ENCODE data around the gene RIT1. TPM values are rescaled to one million over a fixed set of nuclear protein-coding genes. Genes with fewer than 3 reads are reported as not detected.

RIT1 gene
- total RNA-seq, 2 donors from 2014 or later: 26.0 to 39.2 TPM

- peaks cover 59% of the 10 kb centered on the region for H3K36me3 Mint-ChIP-seq (ENCODE audit: low read depth)
Observed at GRCh38 chr1:155904261-155904660, 6.9 kb downstream of the RIT1 start.

GRCh38 chr1:155900161-155900560 lies 11.0 kb downstream of the RIT1 start:
- TF ChIP-seq CTCF (conservative IDR thresholded peaks at IDR 0.05): no peak
- no peaks in the 10 kb centered on the region for H3K4me1 Mint-ChIP-seq
- H3K27me3 Mint-ChIP-seq (ENCODE audit: insufficient read depth): no peaks in the 10 kb centered on the region
- 95 to 100% methylated on average over 3 to 4 of the region's 4 CpGs for WGBS, 2 experiments (ENCODE audit: insufficient coverage in 1 of 2, insufficient read length in 1 of 2)
- Histone ChIP-seq H3K27me3 (ENCODE audit: control insufficient read depth, insufficient read depth, low read length, poor library complexity, severe bottlenecking) (no peaks in the 10 kb centered on the region), H3K9ac (ENCODE audit: extremely low read depth, low read length, poor library complexity, severe bottlenecking) (no peak overlapping the region), H3K27ac (ENCODE audit: low read depth, low read length) (no peak overlapping the region), H3K36me3 (ENCODE audit: control insufficient read depth, insufficient read depth, low read length) (peaks cover 67% of the 10 kb centered on the region), H3K4me3 (ENCODE audit: low read length) (no peak overlapping the region), H3K9me3 (ENCODE audit: control insufficient read depth, low read length) (no peaks in the 10 kb centered on the region), H3K4me1 (ENCODE audit: control insufficient read depth, insufficient read depth, low read length) (no peaks in the 10 kb centered on the region)
- no peak overlapping the region for H3K27ac Mint-ChIP-seq
- peaks cover 63% of the 10 kb centered on the region for H3K36me3 Mint-ChIP-seq (ENCODE audit: low read depth)
- DNase-seq: no peak
- no peaks in the 10 kb centered on the region for H3K9me3 Mint-ChIP-seq
- H3K4me3 Mint-ChIP-seq: no peak overlapping the region

More at GRCh38 chr1:155904261-155904660, 6.9 kb downstream of the RIT1 start:
- Mint-ChIP-seq H3K4me3 (no peak overlapping the region), H3K4me1 (no peaks in the 10 kb centered on the region), H3K9me3 (no peaks in the 10 kb centered on the region), H3K27ac (no peak overlapping the region), H3K27me3 (ENCODE audit: insufficient read depth) (no peaks in the 10 kb centered on the region)
- H3K27ac ChIP-seq (ENCODE audit: low read depth, low read length): no peak overlapping the region
- DNase-seq: no peak
- no peaks in the 10 kb centered on the region for H3K9me3 ChIP-seq (ENCODE audit: control insufficient read depth, low read length)
- H3K4me3 ChIP-seq (ENCODE audit: low read length): no peak overlapping the region
- no peaks in the 10 kb centered on the region for H3K4me1 ChIP-seq (ENCODE audit: control insufficient read depth, insufficient read depth, low read length)
- no peaks in the 10 kb centered on the region for H3K27me3 ChIP-seq (ENCODE audit: control insufficient read depth, insufficient read depth, low read length, poor library complexity, severe bottlenecking)
- TF ChIP-seq CTCF (conservative IDR thresholded peaks at IDR 0.05): no peak
- 98% methylated on average over 12 of the region's 12 CpGs for WGBS, 2 experiments (ENCODE audit: insufficient coverage in 1 of 2, insufficient read length in 1 of 2)
- H3K36me3 ChIP-seq (ENCODE audit: control insufficient read depth, insufficient read depth, low read length): peaks cover 80% of the 10 kb centered on the region
- H3K9ac ChIP-seq (ENCODE audit: extremely low read depth, low read length, poor library complexity, severe bottlenecking): no peak overlapping the region

GRCh38 chr1:155899683-155900082 lies 11.5 kb downstream of the RIT1 start:
- no peaks in the 10 kb centered on the region for H3K4me1 ChIP-seq (ENCODE audit: control insufficient read depth, insufficient read depth, low read length)
- Mint-ChIP-seq H3K4me3 (no peak overlapping the region), H3K9me3 (no peaks in the 10 kb centered on the region), H3K4me1 (no peaks in the 10 kb centered on the region), H3K27me3 (ENCODE audit: insufficient read depth) (no peaks in the 10 kb centered on the region), H3K36me3 (ENCODE audit: low read depth) (peaks cover 58% of the 10 kb centered on the region), H3K27ac (no peak overlapping the region)
- H3K27me3 ChIP-seq (ENCODE audit: control insufficient read depth, insufficient read depth, low read length, poor library complexity, severe bottlenecking): no peaks in the 10 kb centered on the region
- H3K27ac ChIP-seq (ENCODE audit: low read depth, low read length): no peak overlapping the region
- no peaks in the 10 kb centered on the region for H3K9me3 ChIP-seq (ENCODE audit: control insufficient read depth, low read length)
- WGBS, 2 experiments (ENCODE audit: insufficient coverage in 1 of 2, insufficient read length in 1 of 2): 92 to 94% methylated on average over 2 of the region's 2 CpGs
- no peak overlapping the region for H3K9ac ChIP-seq (ENCODE audit: extremely low read depth, low read length, poor library complexity, severe bottlenecking)
- H3K4me3 ChIP-seq (ENCODE audit: low read length): no peak overlapping the region
- no peak for TF ChIP-seq CTCF (conservative IDR thresholded peaks at IDR 0.05)
- peaks cover 62% of the 10 kb centered on the region for H3K36me3 ChIP-seq (ENCODE audit: control insufficient read depth, insufficient read depth, low read length)
- DNase-seq: no peak
